Effector memory CD8-positive, alpha-beta T cell (primary cell): Measurements from ENCODE around the gene EME2.

Experiments used
- ATAC-seq: fragments of 150-1000 bp; cut with Tn5 transposase; replicated peaks from 2 replicates; pipeline ENCODE4 v1.10.0; 2021; ENCODE audit warnings: mild to moderate bottlenecking, moderate library complexity
- DNase-seq, 3 experiments: peaks; one replicate each; pipeline ENCODE4 v3.0.0; 2021
- H3K27ac Mint-ChIP-seq, 2 donors: one replicate each; pipeline ENCODE4 v1.8.0; 2022; ENCODE audit warnings: mild to moderate bottlenecking in 2 of 2, mixed read lengths in 2 of 2, moderate library complexity in 2 of 2
- H3K27me3 Mint-ChIP-seq, 2 donors: one replicate each; pipeline ENCODE4 v1.8.0; 2022; ENCODE audit warnings: mixed read lengths in 2 of 2
- H3K36me3 Mint-ChIP-seq: one replicate; pipeline ENCODE4 v1.8.0; 2022; ENCODE audit warnings: mild to moderate bottlenecking, moderate library complexity, mixed read lengths; ENCODE audit not compliant: insufficient read depth
- H3K4me1 Mint-ChIP-seq, 2 donors: one replicate each; pipeline ENCODE4 v1.8.0; 2022; ENCODE audit warnings: low read depth in 2 of 2, mixed read lengths in 2 of 2
- H3K4me3 Mint-ChIP-seq, 2 donors: one replicate each; pipeline ENCODE4 v1.8.0; 2022; ENCODE audit warnings: mild to moderate bottlenecking in 2 of 2, mixed read lengths in 2 of 2, moderate library complexity in 2 of 2
- H3K9me3 Mint-ChIP-seq, 2 donors: one replicate each; pipeline ENCODE4 v1.8.0; 2022; ENCODE audit warnings: mixed read lengths in 2 of 2

EME2 gene

DNA sequence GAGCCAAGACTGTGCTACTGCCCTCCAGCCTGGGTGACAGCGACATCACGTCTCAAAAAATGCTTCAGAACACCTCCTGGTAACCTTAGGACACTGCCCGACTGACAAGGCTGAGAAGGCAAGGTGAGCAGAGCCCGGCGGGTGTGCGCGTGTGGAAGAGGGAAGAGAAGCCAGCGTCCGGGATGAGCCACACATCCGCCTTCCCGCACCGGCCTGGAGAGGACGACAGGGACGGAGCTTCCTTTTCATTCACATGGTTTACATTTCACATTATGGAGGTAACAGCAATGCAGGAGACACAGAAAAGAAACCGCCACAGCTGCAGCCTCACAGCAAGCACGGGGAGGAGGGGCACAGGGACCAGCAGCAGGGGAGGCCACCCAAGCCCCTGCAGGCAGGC lies 37.5 kb downstream of the EME2 start:
- ATAC-seq (no peak), DNase-seq (no peak)
- H3K36me3 Mint-ChIP-seq = peaks cover 44% of the 10 kb centered on the region
- H3K9me3 Mint-ChIP-seq = no peaks in the 10 kb centered on the region
- peaks cover 4 to 6% of the 10 kb centered on the region in 2 donors for H3K4me1 Mint-ChIP-seq
- no peaks in the 10 kb centered on the region for H3K27me3 Mint-ChIP-seq
- H3K4me3 Mint-ChIP-seq = no peak overlapping the region
- H3K27ac Mint-ChIP-seq = no peak overlapping the region

DNA sequence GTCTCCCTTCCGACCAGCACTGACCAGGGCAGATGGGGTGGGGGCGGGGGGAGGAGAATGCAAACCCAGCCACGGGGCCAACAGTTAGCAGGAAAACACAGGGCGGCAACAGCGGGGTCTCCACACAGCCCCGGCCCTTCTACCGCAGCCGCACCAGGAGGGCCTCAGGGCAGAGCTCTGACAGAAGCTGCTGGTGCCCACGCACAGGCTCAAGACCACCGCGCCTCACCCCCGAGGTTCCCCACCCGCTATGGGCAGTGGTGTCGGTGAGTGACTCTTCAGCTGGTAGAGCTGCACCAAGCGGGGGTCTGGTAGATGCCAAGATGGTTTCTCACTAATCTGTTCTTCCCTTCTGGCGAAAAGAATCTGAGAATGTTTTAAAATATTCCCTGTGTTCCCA lies 37.9 kb downstream of the EME2 start:
- ATAC-seq (no peak), DNase-seq (no peak)
- Mint-ChIP-seq H3K36me3 (peaks cover 48% of the 10 kb centered on the region), H3K4me1 (peaks cover 4 to 6% of the 10 kb centered on the region in 2 donors), H3K9me3 (no peaks in the 10 kb centered on the region), H3K27ac (no peak overlapping the region), H3K4me3 (no peak overlapping the region), H3K27me3 (no peaks in the 10 kb centered on the region)

GRCh38 chr16:1812732-1813163 lies 40.1 kb downstream of the EME2 start:
- Mint-ChIP-seq H3K4me3 (no peak overlapping the region), H3K4me1 (peaks cover 4 to 6% of the 10 kb centered on the region in 2 donors), H3K36me3 (peaks cover 52% of the 10 kb centered on the region), H3K27ac (peak overlapping the region; percentile 15 to 19), H3K27me3 (no peaks in the 10 kb centered on the region), H3K9me3 (no peaks in the 10 kb centered on the region)
- no peak for DNase-seq
- ATAC-seq = peak; percentile 61

DNA sequence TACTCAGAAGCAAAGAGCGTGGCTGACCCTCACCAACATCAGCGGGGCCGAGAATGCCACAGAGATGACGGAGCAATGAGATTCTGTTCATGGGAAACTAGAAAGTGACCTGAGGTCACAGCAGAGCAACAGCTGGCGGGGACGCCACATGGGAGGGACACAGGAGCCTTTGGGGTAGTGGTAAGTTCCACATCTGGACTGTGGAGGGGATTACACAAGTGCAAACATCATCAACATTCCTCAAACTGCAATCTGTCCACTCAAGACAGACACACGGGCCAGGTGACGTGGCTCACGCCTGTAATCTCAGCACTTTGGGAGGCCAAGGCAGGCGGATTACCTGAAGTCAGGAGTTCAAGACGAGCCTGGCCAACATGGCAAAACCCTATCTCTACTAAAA lies 42.9 kb downstream of the EME2 start:
- peaks cover 6% of the 10 kb centered on the region in 2 donors for H3K4me1 Mint-ChIP-seq
- H3K36me3 Mint-ChIP-seq = peaks cover 47% of the 10 kb centered on the region
- ATAC-seq = no peak

GRCh38 chr16:1816396-1817275 lies 44.0 kb downstream of the EME2 start:
- DNase-seq (no peak), ATAC-seq (no peak)
- no peaks in the 10 kb centered on the region for H3K9me3 Mint-ChIP-seq
- H3K36me3 Mint-ChIP-seq = peaks cover 47% of the 10 kb centered on the region
- H3K27ac Mint-ChIP-seq = no peak overlapping the region
- no peaks in the 10 kb centered on the region for H3K27me3 Mint-ChIP-seq
- H3K4me1 Mint-ChIP-seq = peaks cover 6% of the 10 kb centered on the region in 2 donors
- no peak overlapping the region for H3K4me3 Mint-ChIP-seq

More for the DNA sequence above, 42.9 kb downstream of the EME2 start:
- H3K4me3 Mint-ChIP-seq = no peak overlapping the region
- H3K9me3 Mint-ChIP-seq = no peaks in the 10 kb centered on the region
- H3K27ac Mint-ChIP-seq = no peak overlapping the region
- DNase-seq = no peak
- no peaks in the 10 kb centered on the region for H3K27me3 Mint-ChIP-seq

- DNase-seq (no peak), ATAC-seq (no peak)
- Mint-ChIP-seq H3K27ac (no peak overlapping the region), H3K27me3 (no peaks in the 10 kb centered on the region), H3K4me1 (peaks cover 6% of the 10 kb centered on the region in 2 donors), H3K4me3 (no peak overlapping the region), H3K9me3 (no peaks in the 10 kb centered on the region), H3K36me3 (peaks cover 43% of the 10 kb centered on the region)
Observed at GRCh38 chr16:1817276-1817589, 44.6 kb downstream of the EME2 start.

DNA sequence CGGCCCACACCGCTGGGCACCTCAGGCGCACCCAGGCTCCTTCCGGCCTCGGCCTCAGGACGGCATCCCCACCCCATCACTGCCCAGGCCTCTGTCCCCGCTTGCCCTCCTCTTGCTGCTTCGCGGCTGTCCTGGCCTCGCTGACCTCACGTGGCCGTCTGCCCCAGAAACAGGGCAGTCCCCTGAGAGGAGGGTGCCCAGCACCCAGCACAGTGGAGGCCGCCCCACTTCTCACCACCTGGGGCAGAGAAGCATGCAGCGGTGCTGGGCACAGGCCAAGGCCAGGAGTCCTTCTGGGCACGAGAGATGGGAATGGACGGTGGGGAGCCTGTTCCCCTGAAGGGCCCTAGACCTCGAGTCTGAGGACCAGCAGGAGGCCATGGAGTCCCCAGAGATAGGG lies 45.1 kb downstream of the EME2 start:
- DNase-seq = no peak
- Mint-ChIP-seq H3K27me3 (no peaks in the 10 kb centered on the region), H3K27ac (no peak overlapping the region), H3K4me1 (peaks cover 6 to 9% of the 10 kb centered on the region in 2 donors), H3K36me3 (peaks cover 39% of the 10 kb centered on the region), H3K4me3 (no peak overlapping the region), H3K9me3 (no peaks in the 10 kb centered on the region)
- ATAC-seq = no peak

DNA sequence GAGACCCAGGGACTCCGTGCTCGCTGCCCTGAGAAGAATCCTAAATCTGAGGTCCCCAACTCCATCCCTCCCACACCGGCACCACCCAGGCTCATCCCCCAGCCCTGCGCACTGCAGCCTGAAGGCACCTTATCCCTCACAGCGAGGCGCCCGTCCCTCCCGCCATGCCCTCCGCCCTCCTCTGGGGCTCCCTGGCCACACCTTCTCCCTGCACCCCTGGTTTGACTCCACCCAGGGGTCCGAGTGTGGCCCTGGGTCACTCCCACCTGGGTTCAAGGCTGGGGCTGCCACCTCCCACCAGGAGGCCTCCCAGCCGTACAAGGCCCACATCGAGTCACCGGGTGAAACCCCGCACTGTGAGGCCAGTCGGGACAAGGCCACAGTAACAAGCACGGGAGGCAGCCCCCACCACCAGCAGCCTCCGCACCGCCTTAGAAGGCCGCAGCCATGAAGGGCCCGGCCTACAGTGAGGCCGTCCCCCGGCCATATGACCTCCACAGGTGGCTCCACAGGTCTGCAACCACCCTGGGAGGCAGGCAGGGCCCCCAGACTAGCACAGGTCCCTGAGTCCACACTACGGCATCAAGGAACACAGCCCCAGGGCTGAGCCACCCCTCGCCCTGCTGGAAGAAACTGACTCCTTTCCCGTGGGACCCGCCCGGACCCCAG lies 45.7 kb downstream of the EME2 start:
- no peak overlapping the region for H3K27ac Mint-ChIP-seq
- ATAC-seq = no peak
- H3K36me3 Mint-ChIP-seq = peaks cover 35% of the 10 kb centered on the region
- peaks cover 2 to 6% of the 10 kb centered on the region in 2 donors for H3K4me1 Mint-ChIP-seq
- H3K9me3 Mint-ChIP-seq = no peaks in the 10 kb centered on the region
- no peaks in the 10 kb centered on the region for H3K27me3 Mint-ChIP-seq
- H3K4me3 Mint-ChIP-seq = no peak overlapping the region
- DNase-seq = no peak

DNA sequence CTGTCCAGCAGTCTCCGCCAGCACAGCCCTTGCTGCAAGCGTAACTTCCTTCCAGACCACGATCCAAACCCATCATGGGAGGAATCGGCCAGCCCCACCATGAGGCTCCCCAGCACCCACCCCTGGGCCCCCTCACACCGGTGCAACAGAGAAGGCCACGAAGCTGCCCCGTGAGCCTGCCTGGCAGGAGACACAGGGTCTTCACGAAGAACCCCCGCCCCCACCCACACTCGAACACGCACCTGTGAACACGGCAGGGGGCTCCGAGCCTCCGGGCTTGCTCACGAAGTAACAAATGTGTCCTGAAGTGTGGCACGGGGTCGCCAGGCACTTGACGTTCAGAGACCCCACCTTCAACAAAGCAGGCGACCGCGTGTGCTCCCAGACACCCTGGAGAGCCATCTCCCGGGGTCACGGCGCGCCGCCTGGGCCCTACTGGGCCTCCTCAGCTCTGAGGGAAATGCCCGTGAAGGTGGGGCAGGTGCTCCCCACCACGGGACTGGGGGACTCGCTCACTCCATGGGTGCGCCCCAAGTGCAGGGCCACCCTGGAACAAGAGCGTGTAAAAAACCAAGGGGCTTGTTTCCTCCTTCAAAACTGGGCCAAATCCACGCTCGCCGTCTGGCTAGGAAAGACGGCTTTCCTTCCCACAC lies 46.4 kb downstream of the EME2 start:
- H3K27me3 Mint-ChIP-seq = no peaks in the 10 kb centered on the region
- no peak overlapping the region for H3K27ac Mint-ChIP-seq
- no peak overlapping the region for H3K4me3 Mint-ChIP-seq
- peaks cover 31% of the 10 kb centered on the region for H3K36me3 Mint-ChIP-seq
- no peak for DNase-seq
- no peaks in the 10 kb centered on the region for H3K9me3 Mint-ChIP-seq
- H3K4me1 Mint-ChIP-seq = peaks cover 2 to 7% of the 10 kb centered on the region in 2 donors
- ATAC-seq = no peak

DNA sequence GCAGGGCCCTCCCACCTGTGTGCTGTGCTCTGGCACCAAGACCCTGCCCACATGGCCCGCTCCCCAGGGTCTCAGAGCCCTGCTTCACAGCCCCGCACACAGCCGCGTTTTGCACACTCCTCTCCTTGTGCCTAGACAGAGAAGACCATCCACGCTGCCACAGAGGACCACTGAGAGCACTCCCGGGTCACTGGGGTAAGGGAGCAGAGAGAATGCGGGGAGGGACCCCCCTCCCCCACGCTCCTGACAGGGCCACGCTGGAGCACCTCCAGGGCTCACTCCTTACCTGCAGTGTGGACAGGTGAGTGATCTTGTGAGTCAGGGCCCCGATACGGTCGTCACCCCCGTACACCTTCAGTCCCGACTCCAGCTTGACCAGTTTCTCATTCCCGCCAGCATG lies 47.0 kb downstream of the EME2 start:
- DNase-seq = no peak
- H3K27me3 Mint-ChIP-seq = no peaks in the 10 kb centered on the region
- ATAC-seq = no peak
- peak overlapping the region in 1 of 2 donors; percentile 65 for H3K27ac Mint-ChIP-seq
- H3K4me1 Mint-ChIP-seq = peaks cover 4 to 10% of the 10 kb centered on the region in 2 donors
- H3K4me3 Mint-ChIP-seq = no peak overlapping the region
- H3K9me3 Mint-ChIP-seq = no peaks in the 10 kb centered on the region
- H3K36me3 Mint-ChIP-seq = peaks cover 29% of the 10 kb centered on the region

DNA sequence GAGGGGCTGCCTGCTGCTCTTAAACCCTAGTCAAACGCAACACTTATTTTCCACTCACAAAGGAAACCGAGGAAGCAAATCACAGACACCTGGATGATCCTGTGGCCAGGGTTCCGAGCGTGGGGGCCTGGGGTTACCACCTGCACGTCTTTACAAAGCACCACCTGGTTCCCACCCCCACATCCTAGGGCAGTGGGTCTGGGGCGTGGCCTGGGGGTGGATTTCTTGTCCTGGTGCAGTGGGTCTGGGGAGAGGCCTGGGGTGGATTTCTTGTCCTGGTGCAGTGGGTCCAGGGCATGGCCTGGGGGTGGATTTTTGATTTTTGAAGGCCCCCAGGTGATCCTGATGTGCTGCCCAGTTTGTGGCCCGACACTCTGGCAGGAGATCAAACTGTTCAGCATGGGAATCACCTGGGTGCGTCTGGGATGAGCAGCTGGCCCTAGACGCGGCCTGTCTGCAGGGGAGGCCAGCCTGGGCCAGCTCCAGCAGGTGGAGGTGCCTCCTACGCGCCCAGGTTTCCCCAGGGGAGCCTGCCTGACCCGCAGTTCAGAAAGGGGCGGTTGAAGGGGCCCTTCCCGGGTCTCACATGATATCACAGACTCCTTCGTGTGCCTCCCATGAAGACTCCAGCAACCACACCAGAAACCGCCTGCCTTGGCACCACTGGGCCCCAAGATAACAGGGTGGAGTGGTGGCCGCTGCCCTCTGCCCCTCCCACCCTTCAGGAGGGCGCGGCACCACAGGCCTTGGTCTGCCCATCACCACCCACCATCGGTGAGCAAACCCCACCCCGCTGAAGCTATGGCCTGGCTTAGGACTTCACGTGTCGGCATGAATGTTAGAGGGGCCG lies 47.7 kb downstream of the EME2 start:
- no peak overlapping the region for H3K27ac Mint-ChIP-seq
- H3K4me1 Mint-ChIP-seq = peaks cover 6 to 13% of the 10 kb centered on the region in 2 donors
- H3K27me3 Mint-ChIP-seq = no peaks in the 10 kb centered on the region
- H3K9me3 Mint-ChIP-seq = no peaks in the 10 kb centered on the region
- DNase-seq (no peak), ATAC-seq (no peak)
- H3K4me3 Mint-ChIP-seq = no peak overlapping the region
- H3K36me3 Mint-ChIP-seq = peaks cover 27% of the 10 kb centered on the region

DNA sequence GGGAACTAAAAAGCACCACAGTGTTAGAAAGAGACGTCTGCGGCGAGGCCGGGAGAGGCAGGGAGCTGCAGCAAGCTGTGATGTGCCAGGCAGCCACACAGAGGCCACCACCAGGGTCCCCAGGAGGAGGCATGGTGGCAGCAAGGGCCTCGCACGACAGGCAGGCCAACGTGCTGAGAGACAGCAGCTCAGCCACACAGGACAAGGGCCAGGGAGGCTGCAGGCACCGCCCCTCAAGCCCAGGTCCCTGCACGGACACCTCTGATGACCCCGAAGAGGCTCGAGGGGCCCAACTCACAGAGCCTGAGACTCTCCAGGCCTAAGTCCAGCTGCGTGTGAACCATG lies 48.3 kb downstream of the EME2 start:
- Mint-ChIP-seq H3K9me3 (no peaks in the 10 kb centered on the region), H3K27ac (no peak overlapping the region)
- ATAC-seq = no peak

More for the DNA sequence above, 48.3 kb downstream of the EME2 start:
- Mint-ChIP-seq H3K4me3 (no peak overlapping the region), H3K36me3 (peaks cover 22% of the 10 kb centered on the region), H3K27me3 (no peaks in the 10 kb centered on the region), H3K4me1 (peaks cover 10 to 13% of the 10 kb centered on the region in 2 donors)
- no peak for DNase-seq
